HG03064 (cell line): ENCODE results near the gene RRAS.
"Not testable (repeated sequence)": the region's sequence is repeated elsewhere in the genome, so short reads cannot be mapped to it uniquely, and the experiment has no call there.

ENCODE experiments used
- ATAC-seq: cut with Tn5 transposase; IDR thresholded peaks from one replicate; pipeline ENCODE4 v1.9.1; 2021; ENCODE audit warnings: low read depth; ENCODE audit not compliant: unreplicated experiment

The RRAS gene

DNA sequence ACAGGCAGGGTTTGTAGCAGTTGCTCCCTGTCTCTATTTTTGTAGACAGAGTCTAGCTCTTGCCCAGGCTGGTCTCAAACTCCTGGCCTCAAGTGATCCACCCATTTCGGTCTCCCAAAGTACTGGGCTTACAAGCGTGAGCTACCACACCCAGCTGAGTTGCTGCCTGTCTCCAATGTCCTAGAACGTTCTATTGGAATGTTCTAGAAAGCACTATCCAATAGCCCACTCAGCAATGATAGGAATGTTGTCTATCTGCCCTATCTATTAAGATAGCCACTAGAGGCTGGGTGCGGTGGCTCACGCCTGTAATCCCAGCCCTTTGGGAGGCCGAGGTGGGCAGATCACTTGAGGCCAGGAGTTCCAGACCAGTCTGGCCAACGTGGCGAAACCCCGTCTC is 6.7 kb downstream of the RRAS start:
- ATAC-seq = not testable (repeated sequence)

DNA sequence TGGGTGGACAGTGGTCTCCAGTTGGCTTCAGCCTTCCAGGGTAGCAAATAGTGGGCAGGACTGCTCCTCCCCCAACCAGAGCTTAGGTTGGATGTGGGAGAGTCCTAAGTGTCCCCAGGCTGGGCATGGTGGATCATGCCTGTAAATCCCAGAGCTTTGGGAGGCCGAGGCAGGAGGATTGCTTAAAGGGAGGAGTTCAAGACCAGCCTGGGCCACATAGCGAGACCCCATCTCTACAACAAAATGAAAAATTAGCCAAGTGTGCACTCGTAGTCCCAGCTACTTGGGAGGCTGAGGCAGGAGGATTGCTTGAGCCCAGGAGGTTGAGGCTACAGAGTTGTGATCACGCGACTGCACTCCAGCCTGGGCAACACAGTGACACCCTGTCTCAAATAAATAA is 7.4 kb downstream of the RRAS start:
- ATAC-seq = no peak

DNA sequence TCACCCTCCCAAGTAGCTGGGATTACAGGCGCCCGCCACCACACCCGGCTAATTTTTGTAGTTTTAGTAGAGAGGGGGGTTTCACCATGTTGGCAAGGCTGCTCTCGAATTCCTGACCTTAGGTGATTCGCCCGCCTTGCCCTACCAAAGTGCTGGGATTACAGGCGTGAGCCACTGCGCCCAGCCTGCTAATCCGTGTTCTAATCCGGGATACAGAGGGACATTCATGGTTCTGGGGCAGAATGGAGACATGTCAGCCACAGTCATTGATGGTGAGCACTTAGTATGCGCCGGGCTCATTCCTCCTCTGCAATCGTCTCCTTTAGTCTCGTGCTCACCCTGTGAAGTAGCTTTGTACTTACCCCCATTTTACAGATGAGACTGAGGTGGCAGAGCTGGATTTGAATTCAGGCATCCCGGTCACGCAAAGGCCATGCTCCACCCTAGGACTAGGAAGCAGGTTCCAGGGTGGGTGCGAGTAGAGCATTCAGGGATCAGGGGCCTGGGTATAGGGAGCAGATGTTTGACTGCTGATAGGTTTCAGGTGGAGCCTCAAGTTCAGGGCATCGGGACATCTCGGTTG is 8.2 kb downstream of the RRAS start:
- no peak for ATAC-seq

DNA sequence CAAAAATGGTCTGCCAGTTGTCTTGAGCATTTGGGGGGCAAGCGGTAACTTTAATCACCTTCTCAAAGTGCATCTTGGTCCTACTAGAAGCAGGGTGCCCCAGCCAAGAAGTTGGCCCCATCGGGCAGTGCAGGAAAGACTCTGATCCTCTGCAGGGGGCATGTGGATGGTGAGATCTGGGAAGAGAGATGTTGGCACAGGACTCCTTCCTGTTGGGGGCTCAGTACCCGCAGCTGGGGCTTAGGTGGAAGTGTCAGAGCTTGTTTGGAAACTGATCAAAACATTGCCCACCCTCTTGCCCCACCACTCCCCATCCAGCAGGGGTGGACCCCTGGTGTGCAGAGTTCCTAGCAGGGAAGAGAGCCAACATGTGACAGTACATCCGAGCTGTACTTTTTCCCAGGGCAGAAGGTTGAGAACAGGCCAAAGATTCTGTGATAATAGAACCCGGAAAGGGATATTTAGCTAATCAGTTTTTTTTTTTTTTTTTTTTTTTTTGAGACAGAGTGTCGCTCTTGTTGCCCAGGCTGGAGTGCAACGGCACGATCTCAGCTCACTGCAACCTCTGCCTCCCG is 8.8 kb downstream of the RRAS start:
- no peak for ATAC-seq

DNA sequence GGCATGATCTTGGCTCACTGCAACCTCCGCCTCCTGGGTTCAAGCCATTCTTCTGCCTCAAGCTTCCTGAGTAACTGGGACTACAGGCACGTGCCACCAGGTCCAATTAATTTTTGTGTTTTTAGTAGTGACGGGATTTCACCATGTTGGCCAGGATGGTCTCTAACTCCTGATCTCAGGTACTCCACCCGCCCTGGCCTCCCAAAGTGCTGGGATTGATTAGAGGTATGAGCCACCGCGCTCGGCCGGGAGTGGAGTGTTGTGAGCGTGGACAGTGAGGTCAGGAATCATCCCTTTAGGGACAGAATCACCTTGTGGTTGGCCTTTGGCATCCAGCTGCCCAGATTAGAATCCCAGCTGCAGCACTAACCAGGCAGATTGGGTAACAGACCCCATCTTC is 10.3 kb downstream of the RRAS start:
- no peak for ATAC-seq

DNA sequence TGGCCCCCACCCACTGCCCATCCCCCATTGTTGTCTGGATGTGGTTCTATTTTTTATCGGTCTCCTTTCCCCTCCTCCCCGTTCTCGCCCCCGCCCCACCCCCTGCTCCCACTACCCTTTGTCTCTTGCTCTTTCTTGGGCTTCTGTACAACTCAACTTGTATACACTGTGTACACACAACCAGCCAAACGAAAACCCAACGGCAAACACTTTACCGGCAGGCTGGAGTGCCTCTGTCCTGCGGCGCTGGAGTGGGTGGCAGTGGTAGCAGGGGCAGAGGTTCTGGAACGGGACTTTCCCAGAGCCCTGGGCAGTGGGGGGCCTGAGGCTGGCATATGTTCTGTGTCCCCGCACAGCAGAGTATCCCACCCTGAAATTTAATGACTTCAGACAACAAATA is 13.7 kb downstream of the RRAS start:
- no peak for ATAC-seq

DNA sequence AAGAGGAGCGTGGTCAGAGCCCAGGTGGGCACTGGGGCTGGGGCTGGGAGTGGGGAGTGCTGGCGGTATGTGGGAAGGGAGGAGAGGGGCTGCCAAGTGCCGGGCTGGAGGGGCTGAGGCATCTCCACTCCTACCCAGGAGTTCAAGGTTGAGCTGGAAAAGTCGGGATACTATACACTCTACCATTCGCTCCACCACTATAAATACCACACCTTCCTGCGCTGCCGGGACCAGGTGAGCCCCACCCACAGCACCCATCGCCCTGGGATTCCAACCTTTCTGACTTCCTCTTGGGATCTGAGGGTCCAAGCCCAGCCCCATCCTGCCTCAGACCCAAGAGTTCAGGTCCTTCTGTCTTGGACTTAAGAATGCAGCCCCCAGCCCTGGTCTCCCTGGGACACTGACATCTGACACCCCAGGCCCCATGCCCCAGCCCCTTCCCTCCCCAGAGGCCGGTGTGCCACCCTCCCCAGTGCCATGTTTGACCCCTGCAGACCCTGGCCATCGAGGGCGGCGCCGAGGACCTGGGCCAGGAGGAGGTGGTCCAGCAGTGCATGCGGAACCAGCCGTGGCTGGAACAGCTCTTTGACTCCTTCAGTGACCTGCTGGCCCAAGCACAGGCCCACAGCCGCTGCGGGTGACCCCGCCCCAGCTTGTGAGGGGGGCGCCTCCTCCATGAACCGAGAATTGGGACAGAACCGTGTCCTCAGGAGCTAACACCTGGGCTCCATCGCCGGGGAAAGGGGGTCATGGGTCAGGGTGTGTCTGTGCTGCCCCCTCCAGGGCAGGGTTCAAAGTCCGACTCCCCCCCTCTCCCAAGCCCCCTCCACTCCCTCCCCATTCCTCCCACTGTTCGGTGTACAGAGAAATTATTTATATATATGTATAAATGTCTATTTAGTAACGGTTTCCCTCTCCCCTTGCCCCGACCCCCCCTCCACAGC is 14.7 kb downstream of the RRAS start:
- ATAC-seq = no peak

DNA sequence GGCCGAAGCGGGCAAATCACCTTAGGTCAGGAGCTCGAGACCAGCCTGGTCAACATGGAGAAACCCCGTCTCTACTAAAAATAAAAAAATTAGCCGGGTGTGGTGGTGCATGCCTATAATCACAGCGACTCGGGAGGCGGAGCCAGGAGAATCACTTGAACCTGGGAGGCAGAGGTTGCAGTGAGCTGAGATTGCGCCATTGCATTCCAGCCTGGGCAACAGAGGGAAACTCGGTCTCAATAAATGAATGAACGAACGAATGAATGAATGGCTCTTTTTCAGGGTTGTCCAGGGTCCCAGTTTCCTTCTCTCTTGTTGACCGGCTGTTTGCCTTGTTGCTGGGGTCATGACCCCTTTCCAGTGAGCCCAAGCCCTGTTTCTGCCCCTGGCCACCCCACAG is 22.1 kb downstream of the RRAS start:
- ATAC-seq = not testable (repeated sequence)

DNA sequence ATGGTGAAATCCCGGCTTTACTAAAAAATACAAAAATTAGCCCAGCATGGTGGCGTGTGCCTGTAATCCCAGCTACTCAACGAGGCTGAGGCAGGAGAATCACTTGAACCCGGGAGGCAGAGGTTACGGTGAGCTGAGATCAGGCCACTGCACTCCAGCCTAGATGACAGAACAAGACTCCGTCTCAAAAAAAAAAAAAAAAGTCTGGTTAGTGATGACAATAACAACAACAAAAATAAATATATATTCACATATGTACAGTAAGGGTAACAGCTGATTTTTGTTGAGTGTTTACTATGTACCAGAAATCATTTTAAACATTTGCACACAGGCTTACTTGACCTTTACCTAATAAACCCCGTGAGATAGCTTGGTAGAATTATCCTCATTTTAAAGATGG is 23.0 kb downstream of the RRAS start:
- ATAC-seq = no peak

DNA sequence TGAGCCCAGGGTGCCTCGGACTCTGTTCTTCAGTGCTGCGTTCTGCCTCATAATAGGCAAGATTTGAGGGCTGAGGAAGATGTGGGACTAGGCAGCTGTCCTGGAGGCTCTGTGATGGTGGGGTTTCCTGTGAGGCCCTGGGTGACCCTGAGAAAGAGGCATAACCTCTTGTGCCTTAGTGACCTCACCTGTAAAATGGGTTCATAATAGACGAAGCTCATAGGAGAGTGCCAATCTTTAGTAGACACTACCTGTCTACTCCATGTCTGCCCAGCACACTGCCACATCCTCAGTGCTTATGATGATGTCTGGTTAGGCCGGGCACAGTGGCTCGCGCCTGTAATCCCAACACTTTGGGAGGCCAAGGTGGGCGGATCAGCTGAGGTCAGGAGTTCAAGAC is 23.4 kb downstream of the RRAS start:
- no peak for ATAC-seq

DNA sequence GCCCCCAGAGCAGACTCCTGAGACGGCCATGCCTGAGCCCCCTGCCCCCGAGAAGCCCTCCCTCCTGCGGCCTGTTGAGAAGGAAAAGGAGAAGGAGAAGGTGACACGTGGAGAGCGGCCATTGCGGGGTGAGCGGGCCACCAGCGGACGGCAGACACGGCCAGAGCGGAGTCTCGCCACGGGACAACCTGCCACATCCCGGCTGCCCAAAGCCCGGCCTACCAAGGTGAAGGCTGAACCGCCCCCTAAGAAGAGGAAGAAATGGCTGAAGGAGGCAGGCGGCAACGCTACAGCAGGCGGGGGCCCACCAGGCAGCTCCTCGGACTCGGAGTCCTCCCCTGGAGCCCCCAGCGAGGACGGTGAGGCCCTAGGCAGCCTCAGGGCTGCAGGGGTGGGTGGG is 24.1 kb downstream of the RRAS start:
- no peak for ATAC-seq

DNA sequence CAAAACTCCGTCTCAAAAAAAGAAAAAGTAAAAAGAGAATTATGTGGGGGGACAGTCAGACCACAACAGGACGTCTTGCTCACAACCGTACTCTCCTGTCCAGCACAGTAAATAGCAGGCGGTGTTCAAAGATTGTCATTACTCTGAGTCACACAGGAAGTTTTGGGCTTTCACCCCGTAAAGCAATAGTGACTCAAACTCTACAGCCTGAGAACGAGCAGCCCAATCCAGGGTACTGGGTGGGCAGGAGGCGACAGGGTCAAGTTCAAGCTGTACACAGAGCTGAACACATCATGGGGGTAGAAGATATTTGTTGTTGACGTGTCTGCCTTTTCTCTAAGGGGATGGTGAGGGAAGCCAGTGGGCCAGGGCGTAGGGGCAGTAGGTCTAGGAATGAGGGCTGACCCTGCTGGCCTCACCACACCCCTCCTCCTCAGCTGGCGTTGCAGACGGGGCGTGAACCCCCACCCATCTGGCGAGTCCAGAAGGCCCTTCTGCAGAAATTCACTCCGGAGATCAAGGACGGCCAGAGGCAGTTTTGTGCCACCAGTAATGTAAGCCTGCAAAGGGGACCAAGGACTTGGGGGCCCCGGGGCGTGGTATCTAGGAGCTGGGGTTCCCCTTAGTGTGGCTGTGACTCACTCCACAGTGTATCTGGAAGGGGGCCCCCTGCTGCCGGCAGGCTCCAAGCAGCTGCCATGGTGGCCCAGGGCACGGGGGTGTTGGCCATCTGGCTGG is 25.7 kb downstream of the RRAS start:
- no peak for ATAC-seq

DNA sequence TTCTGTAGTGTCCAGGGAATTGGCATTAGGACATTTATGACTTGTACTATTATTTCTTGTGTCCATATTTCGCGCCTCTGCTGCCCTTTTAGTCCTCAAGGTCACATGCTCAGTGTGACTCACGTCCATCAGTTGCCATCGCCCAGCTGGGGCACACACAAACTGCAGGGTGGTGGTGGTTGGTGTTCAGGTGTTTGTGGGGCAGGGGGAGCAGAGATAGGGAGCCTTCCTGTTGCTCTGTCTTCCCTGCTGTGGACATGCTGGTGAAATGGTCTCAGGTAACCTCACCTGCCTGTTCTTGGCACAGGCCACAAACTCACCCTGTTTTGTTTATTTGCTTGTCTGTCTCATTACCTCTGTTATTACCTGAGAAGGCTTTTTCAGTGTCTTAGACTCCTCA is 26.6 kb downstream of the RRAS start:
- no peak for ATAC-seq

DNA sequence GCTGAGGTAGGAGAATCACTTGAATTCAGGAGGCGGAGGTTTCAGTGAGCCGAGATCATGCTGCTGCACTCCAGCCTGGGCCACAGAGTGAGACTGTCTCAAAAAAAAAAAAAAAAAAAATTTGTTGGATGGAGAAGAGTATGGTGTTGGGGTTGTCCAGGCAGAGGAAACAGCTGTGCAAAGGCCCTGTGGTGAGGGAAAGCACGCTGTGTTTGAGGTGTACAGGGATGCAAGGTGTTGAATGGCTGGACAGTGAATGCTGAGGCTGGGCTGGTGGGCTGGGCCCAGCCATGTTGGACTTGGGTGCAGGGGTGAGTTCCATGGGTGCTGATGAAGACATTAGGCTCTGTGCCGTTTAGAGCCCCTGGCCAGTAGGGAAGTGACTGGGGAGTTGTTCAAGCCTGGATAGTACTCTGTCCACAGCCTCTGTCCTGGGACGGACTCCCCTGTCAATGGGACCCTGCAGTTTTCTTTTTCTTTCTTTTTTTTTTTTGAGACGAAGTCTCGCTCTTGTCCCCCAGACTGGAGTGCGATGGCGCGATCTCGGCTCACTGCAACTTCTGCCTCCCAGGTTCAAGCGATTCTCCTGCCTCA is 30.3 kb downstream of the RRAS start:
- ATAC-seq = no peak

DNA sequence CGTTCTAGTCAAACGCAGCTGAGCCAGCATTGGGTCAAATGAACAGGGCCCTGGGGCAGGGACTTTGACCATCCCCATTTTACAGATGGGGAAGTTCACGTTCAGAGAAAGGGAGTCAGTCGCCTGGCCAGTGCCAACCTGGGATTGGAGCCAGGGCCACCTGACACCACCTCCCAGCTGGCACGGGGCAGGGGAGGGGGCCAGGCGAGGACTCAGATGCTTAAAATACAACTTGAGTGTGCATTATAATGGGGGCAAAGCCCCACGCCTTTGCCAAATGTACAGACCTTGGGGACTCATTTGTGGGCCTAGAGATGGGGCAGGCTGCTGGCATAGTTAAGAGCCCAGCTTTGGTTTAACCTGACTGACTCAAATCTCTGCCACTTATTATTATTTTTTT is 34.3 kb downstream of the RRAS start:
- ATAC-seq = no peak

DNA sequence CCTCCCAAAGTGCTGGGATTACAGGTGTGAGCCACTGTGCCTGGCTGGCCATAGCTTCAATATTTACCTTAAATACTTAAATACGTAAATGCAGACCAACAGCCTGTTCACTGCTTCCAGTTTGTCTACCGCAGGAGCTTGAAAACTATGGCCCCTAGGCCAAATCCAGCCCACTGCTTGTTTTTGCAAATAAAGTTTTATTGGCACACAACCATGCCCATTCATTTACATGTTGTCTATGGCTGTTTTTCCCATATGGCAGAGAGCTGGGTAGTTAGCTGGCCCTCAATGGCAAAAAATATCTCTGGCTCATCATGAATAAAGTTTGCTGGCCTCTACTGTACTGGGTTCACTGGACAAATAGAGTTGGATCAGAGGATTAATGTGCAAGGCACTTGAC is 37.1 kb downstream of the RRAS start:
- ATAC-seq = no peak

DNA sequence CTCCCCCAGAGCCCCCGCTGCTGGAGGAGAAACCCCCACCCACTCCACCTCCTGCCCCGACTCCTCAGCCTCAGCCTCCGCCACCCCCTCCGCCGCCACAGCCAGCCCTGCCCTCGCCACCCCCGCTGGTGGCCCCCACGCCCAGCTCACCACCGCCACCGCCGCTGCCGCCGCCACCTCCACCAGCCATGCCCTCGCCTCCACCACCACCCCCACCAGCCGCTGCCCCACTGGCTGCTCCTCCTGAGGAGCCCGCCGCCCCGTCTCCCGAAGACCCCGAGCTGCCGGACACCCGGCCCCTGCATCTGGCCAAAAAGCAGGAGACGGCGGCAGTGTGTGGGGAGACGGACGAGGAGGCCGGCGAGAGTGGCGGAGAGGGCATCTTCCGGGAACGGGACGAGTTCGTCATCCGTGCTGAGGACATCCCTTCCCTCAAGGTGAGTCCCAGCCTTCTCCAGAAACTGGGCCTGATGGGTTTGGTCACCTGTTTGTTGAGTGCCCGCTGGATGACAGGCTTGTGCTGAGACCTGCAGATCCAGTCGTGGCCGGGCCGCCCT is 38.4 kb downstream of the RRAS start:
- no peak for ATAC-seq

DNA sequence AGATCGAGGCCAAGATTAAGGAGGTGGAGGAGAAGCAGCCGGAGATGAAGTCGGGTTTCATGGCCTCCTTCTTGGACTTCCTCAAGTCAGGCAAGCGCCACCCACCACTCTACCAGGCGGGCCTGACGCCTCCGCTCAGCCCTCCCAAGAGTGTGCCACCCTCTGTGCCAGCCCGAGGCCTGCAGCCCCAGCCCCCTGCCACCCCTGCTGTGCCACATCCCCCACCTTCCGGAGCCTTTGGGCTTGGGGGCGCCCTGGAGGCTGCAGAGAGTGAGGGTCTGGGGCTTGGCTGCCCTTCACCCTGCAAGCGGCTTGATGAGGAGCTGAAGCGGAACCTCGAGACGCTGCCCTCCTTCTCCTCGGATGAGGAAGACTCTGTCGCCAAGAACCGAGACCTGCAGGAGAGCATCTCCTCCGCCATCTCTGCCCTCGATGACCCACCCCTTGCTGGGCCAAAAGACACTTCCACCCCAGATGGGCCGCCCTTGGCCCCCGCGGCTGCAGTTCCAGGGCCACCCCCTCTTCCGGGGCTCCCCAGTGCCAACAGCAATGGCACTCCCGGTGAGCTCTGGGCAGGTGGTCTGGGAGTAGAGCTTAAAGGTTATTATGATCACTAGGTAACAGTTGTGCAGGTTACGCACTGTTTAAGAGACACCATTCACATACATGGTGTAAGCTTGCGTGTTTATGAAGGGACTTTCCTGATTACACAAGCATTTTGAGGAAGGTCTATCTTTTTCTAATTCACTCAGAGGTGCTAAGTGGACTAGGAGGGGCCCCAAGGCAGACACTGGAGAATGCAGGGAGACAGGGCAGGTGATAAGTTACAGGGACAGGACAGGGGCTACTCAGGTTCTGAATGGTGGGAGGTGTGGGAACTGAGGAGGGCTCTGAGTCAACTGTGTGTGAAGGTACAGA is 40.3 kb downstream of the RRAS start:
- ATAC-seq = no peak

DNA sequence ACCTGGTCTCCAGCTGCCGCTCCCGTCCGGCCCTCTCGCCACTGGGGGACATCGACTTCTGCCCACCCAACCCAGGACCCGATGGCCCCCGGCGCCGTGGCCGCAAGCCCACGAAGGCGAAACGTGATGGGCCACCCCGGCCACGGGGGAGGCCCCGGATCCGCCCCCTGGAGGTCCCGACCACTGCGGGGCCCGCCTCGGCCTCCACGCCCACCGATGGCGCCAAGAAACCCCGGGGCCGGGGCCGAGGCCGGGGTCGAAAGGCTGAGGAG is 42.3 kb downstream of the RRAS start:
- ATAC-seq = no peak
